ENCODE measurements around the gene IL13RA1. TPM values are rescaled to one million over a fixed set of nuclear protein-coding genes. Genes with fewer than 3 reads are reported as not detected.

The IL13RA1 gene
- total RNA-seq, 3 donors from 2014 or later = 89.4 to 133 (median 104) TPM

DNA sequence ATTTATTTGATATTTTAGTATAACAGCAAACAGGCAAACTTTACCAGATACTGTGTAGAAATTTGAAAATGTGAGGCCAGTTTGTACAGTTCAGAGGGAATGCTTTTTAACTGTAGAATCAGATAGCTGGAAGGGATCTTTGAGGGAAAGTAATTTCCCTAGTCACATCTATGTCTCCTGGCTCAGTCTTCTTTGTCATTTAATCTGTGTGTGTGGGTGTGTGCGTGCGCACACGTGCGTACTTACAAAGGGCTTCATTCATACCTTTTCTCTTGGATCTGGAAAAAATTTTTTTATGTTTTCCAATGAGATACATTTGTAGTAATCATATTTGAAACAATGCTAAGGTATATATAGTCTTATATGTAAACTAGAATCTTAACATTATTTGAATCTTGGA, 44.6 kb downstream of the IL13RA1 start:
- no peaks in the 10 kb centered on the region for H3K4me1 ChIP-seq (ENCODE audit: low read depth)
- intact Hi-C loops (cut with DNase I, micrococcal nuclease) = no loop called here
- no peak for DNase-seq

DNA sequence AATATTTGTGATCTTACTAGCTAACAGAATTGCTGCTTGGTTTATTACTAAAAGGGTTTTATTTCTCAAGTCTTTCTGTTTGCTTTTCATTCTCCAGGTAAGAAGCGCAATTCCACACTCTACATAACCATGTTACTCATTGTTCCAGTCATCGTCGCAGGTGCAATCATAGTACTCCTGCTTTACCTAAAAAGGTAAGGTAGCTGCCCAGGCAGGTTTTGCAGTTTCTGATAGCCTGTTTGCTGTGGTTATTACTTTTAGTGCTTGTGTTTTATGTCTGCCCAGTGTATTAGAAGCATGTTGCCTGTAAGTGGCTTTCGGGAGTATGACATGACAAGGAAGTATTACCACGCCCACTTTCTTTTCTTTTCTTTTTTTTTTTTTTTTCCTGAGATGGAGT, 46.4 kb downstream of the IL13RA1 start:
- H3K4me3 ChIP-seq = no peak overlapping the region
- H3K4me1 ChIP-seq (ENCODE audit: low read depth) = no peaks in the 10 kb centered on the region
- H3K36me3 ChIP-seq (ENCODE audit: low read depth) = no peaks in the 10 kb centered on the region
- H3K9me3 ChIP-seq = no peaks in the 10 kb centered on the region
- TF ChIP-seq, protein P1, sequence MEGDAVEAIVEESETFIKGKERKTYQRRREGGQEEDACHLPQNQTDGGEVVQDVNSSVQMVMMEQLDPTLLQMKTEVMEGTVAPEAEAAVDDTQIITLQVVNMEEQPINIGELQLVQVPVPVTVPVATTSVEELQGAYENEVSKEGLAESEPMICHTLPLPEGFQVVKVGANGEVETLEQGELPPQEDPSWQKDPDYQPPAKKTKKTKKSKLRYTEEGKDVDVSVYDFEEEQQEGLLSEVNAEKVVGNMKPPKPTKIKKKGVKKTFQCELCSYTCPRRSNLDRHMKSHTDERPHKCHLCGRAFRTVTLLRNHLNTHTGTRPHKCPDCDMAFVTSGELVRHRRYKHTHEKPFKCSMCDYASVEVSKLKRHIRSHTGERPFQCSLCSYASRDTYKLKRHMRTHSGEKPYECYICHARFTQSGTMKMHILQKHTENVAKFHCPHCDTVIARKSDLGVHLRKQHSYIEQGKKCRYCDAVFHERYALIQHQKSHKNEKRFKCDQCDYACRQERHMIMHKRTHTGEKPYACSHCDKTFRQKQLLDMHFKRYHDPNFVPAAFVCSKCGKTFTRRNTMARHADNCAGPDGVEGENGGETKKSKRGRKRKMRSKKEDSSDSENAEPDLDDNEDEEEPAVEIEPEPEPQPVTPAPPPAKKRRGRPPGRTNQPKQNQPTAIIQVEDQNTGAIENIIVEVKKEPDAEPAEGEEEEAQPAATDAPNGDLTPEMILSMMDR (IDR thresholded peaks at IDR 0.05) = no peak
- intact Hi-C loops (cut with DNase I, micrococcal nuclease) = no loop called here
- DNase-seq (peak in 1 of 3 donors; percentile 70), ATAC-seq (peak; percentile 96)

More for the DNA sequence above, 44.6 kb downstream of the IL13RA1 start:
- no peaks in the 10 kb centered on the region for H3K9me3 ChIP-seq
- TF ChIP-seq, protein P1 (IDR thresholded peaks at IDR 0.05) = no peak
- no peak overlapping the region for H3K4me3 ChIP-seq
- no peaks in the 10 kb centered on the region for H3K36me3 ChIP-seq (ENCODE audit: low read depth)
- no peak for ATAC-seq

DNA sequence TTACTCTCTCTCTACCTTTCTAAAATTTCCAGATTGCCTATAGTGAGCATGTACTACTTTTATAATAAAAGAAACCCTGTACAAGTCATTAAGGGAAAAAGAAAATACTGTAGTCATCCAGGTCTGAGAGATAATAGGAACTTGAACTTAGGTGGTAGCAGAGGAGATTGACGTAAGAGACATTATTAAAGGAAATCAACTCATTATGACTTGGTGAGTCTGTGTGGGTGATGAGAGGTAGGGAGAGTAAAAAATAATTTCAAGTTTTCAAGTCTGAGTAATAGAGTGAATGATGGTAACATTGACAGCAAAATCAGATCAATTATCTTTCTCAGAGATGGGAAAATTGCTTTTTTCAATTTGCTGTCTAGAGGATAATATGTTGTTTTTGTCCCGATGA, 52.2 kb downstream of the IL13RA1 start:
- DNase-seq (no peak), ATAC-seq (no peak)
- intact Hi-C loops (cut with DNase I, micrococcal nuclease) = no loop called here
- H3K9me3 ChIP-seq = no peaks in the 10 kb centered on the region
- no peak overlapping the region for H3K4me3 ChIP-seq
- H3K4me1 ChIP-seq (ENCODE audit: low read depth) = no peaks in the 10 kb centered on the region
- no peaks in the 10 kb centered on the region for H3K36me3 ChIP-seq (ENCODE audit: low read depth)
- TF ChIP-seq, protein P1 (IDR thresholded peaks at IDR 0.05) = no peak

DNA sequence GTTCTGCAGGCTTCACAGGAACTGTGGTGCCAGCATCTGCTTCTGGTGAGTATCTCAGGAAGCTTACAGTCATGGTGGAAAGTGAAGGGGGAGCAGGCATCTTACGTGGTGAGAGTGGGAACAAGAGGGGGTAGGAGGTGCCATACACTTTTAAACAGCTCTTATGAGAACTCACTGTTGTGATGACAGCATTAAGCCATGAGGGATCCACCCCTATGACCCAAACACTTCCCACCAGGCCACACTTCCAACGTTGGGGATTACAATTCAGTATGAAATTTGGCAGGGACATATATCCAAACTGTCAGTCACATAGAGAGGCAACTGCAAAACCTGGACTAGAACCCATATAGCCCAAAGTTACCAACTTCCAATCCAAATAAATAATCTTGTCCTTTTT, 53.1 kb downstream of the IL13RA1 start:
- intact Hi-C loops (cut with DNase I, micrococcal nuclease) = no loop called here
- no peaks in the 10 kb centered on the region for H3K36me3 ChIP-seq (ENCODE audit: low read depth)
- ATAC-seq = peak; percentile 14
- no peaks in the 10 kb centered on the region for H3K9me3 ChIP-seq
- TF ChIP-seq, protein P1 (IDR thresholded peaks at IDR 0.05) = no peak
- no peak for DNase-seq
- H3K4me1 ChIP-seq (ENCODE audit: low read depth) = no peaks in the 10 kb centered on the region
- no peak overlapping the region for H3K4me3 ChIP-seq

DNA sequence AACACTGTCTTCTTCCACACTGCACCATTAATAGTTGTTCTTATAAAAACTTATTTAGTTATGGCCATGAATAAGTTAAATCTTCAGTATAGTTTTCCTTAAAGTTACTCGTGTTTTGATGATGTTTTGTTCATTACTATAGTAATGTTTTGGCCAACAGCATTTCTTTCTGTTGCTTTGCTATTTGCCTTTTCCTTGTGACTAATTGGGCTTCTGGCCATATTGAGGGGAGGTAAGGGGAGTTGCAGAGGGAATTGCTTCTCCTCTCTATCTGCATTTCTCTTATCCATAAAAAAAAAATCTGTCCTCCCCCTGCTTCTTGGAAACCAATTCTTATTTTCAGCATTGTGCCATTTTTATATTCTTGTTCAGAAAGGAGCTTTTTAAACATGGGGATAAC, 53.5 kb downstream of the IL13RA1 start:
- H3K36me3 ChIP-seq (ENCODE audit: low read depth) = no peaks in the 10 kb centered on the region
- no peaks in the 10 kb centered on the region for H3K9me3 ChIP-seq
- ATAC-seq = no peak
- H3K4me3 ChIP-seq = no peak overlapping the region
- no peak for DNase-seq
- H3K4me1 ChIP-seq (ENCODE audit: low read depth) = no peaks in the 10 kb centered on the region
- TF ChIP-seq, protein P1 (IDR thresholded peaks at IDR 0.05) = no peak
- intact Hi-C loops (cut with DNase I, micrococcal nuclease) = no loop called here
